Regular cardiac myocyte (primary cell): Measurements from ENCODE around the gene GP9. TPM values are rescaled to one million over a fixed set of nuclear protein-coding genes. Genes with fewer than 3 reads are reported as not detected.

Experiments used
- total RNA-seq: library from RNA; depleted of rRNA; stranded (reverse); fragments of >200 nt; gene quantifications from 2 replicates; pipeline ENCODE4 v1.2.3, GENCODE V29; 2014

GP9 gene
- total RNA-seq = not detected in 2 replicates

GRCh38 chr3:129060276-129061022 lies at the start of gene GP9:
Gene GP9, plus strand, starts transcription at chr3:129060779. Its CDS starts 961 bp downstream, at chr3:129061740.

Other genes starting within 250 kb of the GP9 start
- gene ACAD9, start 181.2 kb upstream of the GP9 start, total RNA-seq = 31.9 and 45.2 TPM in 2 replicates
- gene CFAP92, start 66.7 kb upstream of the GP9 start, total RNA-seq = under 0.01 TPM in 1 of 2 replicates, not detected in the other
- under 0.01 TPM in 1 of 2 replicates, not detected in the other for gene EFCC1, start 59.5 kb upstream of the GP9 start, total RNA-seq
- gene RAB43, start 61.0 kb downstream of the GP9 start, total RNA-seq = 13.2 and 14.2 TPM in 2 replicates
- gene ISY1, start 100.3 kb downstream of the GP9 start, total RNA-seq = 23.1 and 35.5 TPM in 2 replicates
- 269 and 284 TPM in 2 replicates for gene CNBP, start 123.1 kb downstream of the GP9 start, total RNA-seq
- 272 and 457 TPM in 2 replicates for gene COPG1, start 188.8 kb downstream of the GP9 start, total RNA-seq
- 9.9 and 26.5 TPM in 2 replicates for gene HMCES, start 218.1 kb downstream of the GP9 start, total RNA-seq